Lower lobe of right lung (tissue), 2 donors: ENCODE data around the gene OR4E1. TPM values are rescaled to one million over a fixed set of nuclear protein-coding genes. Genes with fewer than 3 reads are reported as not detected.
"Not testable (repeated sequence)": the region's sequence is repeated elsewhere in the genome, so short reads cannot be mapped to it uniquely, and the experiment has no call there.

Source experiments
- ATAC-seq, 2 donors: fragments of 200-7000 bp; cut with Tn5 transposase; one replicate each; pipeline ENCODE4 v1.9.1; 2020 to 2022; ENCODE audit warnings: mild to moderate bottlenecking in 2 of 2, moderate library complexity in 2 of 2
- DNase-seq: peaks from one replicate; pipeline ENCODE4 v3.0.0-alpha.2; 2020
- H3K27ac ChIP-seq: fragments of 200-600 bp; one replicate; pipeline ENCODE4 v1.8.0; 2022
- H3K27me3 ChIP-seq: fragments of 200-600 bp; one replicate; pipeline ENCODE4 v1.8.0; 2022; ENCODE audit warnings: low read depth
- H3K36me3 ChIP-seq: fragments of 200-600 bp; one replicate; pipeline ENCODE4 v1.8.0; 2022; ENCODE audit warnings: mild to moderate bottlenecking
- H3K4me1 ChIP-seq: fragments of 200-600 bp; one replicate; pipeline ENCODE4 v1.8.0; 2022
- H3K4me3 ChIP-seq: fragments of 200-600 bp; one replicate; pipeline ENCODE4 v1.8.0; 2022; ENCODE audit warnings: mild to moderate bottlenecking
- H3K9me3 ChIP-seq: fragments of 200-600 bp; one replicate; pipeline ENCODE4 v1.8.0; 2022
- intact Hi-C: fragments of 100-400 bp; cut with DNase I; formaldehyde crosslinking; loops from one replicate; pipeline ENCODE4 v1.11.0; 2022
- total RNA-seq: library from RNA; stranded (reverse); fragmentation: NEBNext Ultra II Directional; extraction: Animal tissue kit (Norgen Biotek cat#: 25700); gene quantifications from one replicate; pipeline ENCODE4 v1.2.1, GENCODE V29; 2021
- TF ChIP-seq, protein P1 (sequence below): fragments of 200-600 bp; IDR thresholded peaks from one replicate; pipeline ENCODE4 v1.8.0; 2022; ENCODE audit warnings: antibody characterized with exemption, mild to moderate bottlenecking
- donor health status: DM: no; HTN: yes; CAD: no; lungs with severe emphysema.

The OR4E1 gene
- total RNA-seq, 1 donor from 2014 or later = not detected

DNA sequence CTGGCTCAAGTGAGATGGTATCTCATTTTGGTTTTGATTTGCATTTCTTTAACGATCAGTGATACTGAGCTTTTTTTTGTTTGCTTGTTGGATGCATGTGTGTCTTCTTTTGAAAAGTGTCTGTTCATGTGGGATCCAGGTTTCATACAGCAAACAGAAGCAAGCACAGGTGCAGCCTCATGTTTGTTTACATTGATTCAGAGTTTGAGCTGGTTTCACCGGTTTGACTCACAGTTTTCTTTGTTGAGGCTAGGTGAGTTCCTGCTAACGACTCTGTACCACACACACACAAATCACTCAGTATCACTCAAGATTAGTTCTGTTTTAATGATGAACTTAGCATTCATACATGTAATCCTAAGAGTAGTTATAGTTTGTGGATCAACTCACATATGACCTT lies 42.5 kb downstream of the OR4E1 start:
- Histone ChIP-seq H3K4me3 (no peak overlapping the region), H3K9me3 (no peaks in the 10 kb centered on the region), H3K36me3 (no peaks in the 10 kb centered on the region), H3K27me3 (no peaks in the 10 kb centered on the region), H3K27ac (no peak overlapping the region), H3K4me1 (no peaks in the 10 kb centered on the region)
- no peak for ATAC-seq
- TF ChIP-seq, protein P1, sequence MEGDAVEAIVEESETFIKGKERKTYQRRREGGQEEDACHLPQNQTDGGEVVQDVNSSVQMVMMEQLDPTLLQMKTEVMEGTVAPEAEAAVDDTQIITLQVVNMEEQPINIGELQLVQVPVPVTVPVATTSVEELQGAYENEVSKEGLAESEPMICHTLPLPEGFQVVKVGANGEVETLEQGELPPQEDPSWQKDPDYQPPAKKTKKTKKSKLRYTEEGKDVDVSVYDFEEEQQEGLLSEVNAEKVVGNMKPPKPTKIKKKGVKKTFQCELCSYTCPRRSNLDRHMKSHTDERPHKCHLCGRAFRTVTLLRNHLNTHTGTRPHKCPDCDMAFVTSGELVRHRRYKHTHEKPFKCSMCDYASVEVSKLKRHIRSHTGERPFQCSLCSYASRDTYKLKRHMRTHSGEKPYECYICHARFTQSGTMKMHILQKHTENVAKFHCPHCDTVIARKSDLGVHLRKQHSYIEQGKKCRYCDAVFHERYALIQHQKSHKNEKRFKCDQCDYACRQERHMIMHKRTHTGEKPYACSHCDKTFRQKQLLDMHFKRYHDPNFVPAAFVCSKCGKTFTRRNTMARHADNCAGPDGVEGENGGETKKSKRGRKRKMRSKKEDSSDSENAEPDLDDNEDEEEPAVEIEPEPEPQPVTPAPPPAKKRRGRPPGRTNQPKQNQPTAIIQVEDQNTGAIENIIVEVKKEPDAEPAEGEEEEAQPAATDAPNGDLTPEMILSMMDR = no peak
- no peak for DNase-seq
- intact Hi-C loops = no loop called here

DNA sequence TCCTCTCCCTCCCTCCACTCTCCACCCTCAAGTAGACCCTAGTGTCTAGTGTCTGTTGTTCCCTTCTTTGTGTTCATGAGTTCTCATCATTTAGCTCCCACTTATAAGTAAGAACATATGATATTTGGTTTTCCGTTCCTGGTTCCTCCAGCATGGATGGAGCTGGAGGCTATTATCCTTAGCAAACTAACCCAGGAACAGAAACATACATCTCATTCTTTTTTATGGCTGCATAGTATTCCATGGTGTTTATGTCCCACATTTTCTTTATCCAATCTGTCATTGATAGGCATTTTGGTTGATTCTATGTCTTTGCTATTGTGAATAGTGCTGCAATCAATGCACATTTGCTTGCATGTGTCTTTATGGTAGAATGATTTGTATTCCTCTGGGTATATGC lies 43.1 kb downstream of the OR4E1 start:
- H3K27ac ChIP-seq, DNase-seq, H3K4me1 ChIP-seq, H3K4me3 ChIP-seq, H3K36me3 ChIP-seq, H3K9me3 ChIP-seq, intact Hi-C loops, H3K27me3 ChIP-seq, ATAC-seq: not testable (repeated sequence)

DNA sequence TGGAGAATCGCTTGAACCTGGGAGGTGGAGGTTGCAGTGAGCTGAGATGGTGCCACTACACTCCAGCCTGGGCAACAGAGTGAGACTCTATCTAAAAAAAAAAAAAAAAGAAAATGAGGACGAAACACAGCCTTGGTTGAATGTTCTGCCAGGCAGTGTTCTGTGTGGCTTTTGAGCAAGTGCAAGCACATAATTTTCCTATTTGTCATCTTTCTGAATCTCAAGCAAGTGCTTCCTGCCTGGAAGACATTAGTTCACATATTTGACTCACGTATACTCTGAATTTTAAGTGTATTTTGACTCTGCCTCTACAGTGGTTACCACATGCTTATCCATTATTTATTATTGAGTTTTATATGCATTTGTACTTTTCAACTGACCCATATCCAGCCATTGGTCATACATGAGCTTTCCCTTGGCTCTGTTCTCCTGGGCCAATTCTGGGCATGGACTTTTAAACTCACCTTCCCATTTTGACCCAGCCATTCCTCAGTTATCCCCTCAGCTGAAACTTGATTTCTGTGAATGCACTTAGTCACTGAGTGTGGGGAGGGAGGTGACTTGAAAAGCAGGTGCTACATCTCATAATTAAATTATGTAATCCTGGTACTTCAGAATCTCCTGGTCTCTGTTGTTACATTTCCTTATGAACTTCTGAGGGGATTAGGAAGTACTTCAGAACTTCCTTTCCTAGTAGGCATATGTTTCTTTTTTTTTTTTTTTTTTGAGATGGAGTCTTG lies 47.0 kb downstream of the OR4E1 start:
- peak; percentile 59 to 70 for ATAC-seq
- no peak overlapping the region for H3K27ac ChIP-seq
- no peak overlapping the region for H3K4me3 ChIP-seq
- no peaks in the 10 kb centered on the region for H3K4me1 ChIP-seq
- H3K27me3 ChIP-seq = no peaks in the 10 kb centered on the region
- H3K9me3 ChIP-seq = no peaks in the 10 kb centered on the region
- intact Hi-C loops = no loop called here
- TF ChIP-seq, protein P1 = no peak
- DNase-seq = no peak
- no peaks in the 10 kb centered on the region for H3K36me3 ChIP-seq

Other genes with a start within 250 kb of the OR4E1 start
- 74.6 TPM for gene CHD8, start 217.7 kb downstream of the OR4E1 start, total RNA-seq
- gene RAB2B, start 196.9 kb downstream of the OR4E1 start, total RNA-seq = 30.7 TPM
- gene TOX4, start 196.6 kb downstream of the OR4E1 start, total RNA-seq = 72.2 TPM
- 47.8 TPM for gene METTL3, start 162.5 kb downstream of the OR4E1 start, total RNA-seq
- gene SALL2, start 147.5 kb downstream of the OR4E1 start, total RNA-seq = 7.1 TPM
- not detected for gene OR10G3, start 93.7 kb downstream of the OR4E1 start, total RNA-seq
- not detected for gene OR10G2, start 38.9 kb downstream of the OR4E1 start, total RNA-seq
- gene OR4E2, start 20.0 kb downstream of the OR4E1 start, total RNA-seq = not detected